ENCODE data around the gene BPIFB1. TPM values are rescaled to one million over a fixed set of nuclear protein-coding genes. Genes with fewer than 3 reads are reported as not detected.

The BPIFB1 gene
- total RNA-seq, 1 donor from 2014 or later, result not detected

- H3K27me3 Mint-ChIP-seq (ENCODE audit: low read depth), result peaks cover 29% of the 10 kb centered on the region
- no peak for DNase-seq (ENCODE audit: low spot score in 2 of 2, unreplicated experiment in 2 of 2)
- H3K27ac Mint-ChIP-seq, result no peak overlapping the region
- no peak for TF ChIP-seq CTCF (IDR thresholded peaks at IDR 0.05; ENCODE audit: unreplicated experiment)
- peaks cover 6% of the 10 kb centered on the region for H3K4me1 Mint-ChIP-seq
- no peak overlapping the region for H3K4me3 Mint-ChIP-seq
- no peaks in the 10 kb centered on the region for H3K36me3 Mint-ChIP-seq
- H3K9me3 Mint-ChIP-seq, result no peaks in the 10 kb centered on the region
Measured at GRCh38 chr20:33277471-33278441, 5.3 kb upstream of the BPIFB1 start.

- H3K4me3 Mint-ChIP-seq, result no peak overlapping the region
- H3K27ac Mint-ChIP-seq, result no peak overlapping the region
- H3K9me3 Mint-ChIP-seq, result no peaks in the 10 kb centered on the region
- H3K36me3 Mint-ChIP-seq, result no peaks in the 10 kb centered on the region
- DNase-seq (ENCODE audit: low spot score in 2 of 2, unreplicated experiment in 2 of 2), result no peak
- TF ChIP-seq CTCF (IDR thresholded peaks at IDR 0.05; ENCODE audit: unreplicated experiment), result no peak
- H3K4me1 Mint-ChIP-seq, result peaks cover 6% of the 10 kb centered on the region
- H3K27me3 Mint-ChIP-seq (ENCODE audit: low read depth), result peaks cover 24% of the 10 kb centered on the region
Measured at GRCh38 chr20:33278700-33279099, 4.3 kb upstream of the BPIFB1 start.

- peaks cover 24% of the 10 kb centered on the region for H3K27me3 Mint-ChIP-seq (ENCODE audit: low read depth)
- H3K27ac Mint-ChIP-seq, result no peak overlapping the region
- no peak for TF ChIP-seq CTCF (IDR thresholded peaks at IDR 0.05; ENCODE audit: unreplicated experiment)
- DNase-seq (ENCODE audit: low spot score in 2 of 2, unreplicated experiment in 2 of 2), result no peak
- no peaks in the 10 kb centered on the region for H3K9me3 Mint-ChIP-seq
- H3K36me3 Mint-ChIP-seq, result no peaks in the 10 kb centered on the region
- H3K4me3 Mint-ChIP-seq, result no peak overlapping the region
- H3K4me1 Mint-ChIP-seq, result peaks cover 6% of the 10 kb centered on the region
Measured at GRCh38 chr20:33279261-33279910, 3.6 kb upstream of the BPIFB1 start.

DNA sequence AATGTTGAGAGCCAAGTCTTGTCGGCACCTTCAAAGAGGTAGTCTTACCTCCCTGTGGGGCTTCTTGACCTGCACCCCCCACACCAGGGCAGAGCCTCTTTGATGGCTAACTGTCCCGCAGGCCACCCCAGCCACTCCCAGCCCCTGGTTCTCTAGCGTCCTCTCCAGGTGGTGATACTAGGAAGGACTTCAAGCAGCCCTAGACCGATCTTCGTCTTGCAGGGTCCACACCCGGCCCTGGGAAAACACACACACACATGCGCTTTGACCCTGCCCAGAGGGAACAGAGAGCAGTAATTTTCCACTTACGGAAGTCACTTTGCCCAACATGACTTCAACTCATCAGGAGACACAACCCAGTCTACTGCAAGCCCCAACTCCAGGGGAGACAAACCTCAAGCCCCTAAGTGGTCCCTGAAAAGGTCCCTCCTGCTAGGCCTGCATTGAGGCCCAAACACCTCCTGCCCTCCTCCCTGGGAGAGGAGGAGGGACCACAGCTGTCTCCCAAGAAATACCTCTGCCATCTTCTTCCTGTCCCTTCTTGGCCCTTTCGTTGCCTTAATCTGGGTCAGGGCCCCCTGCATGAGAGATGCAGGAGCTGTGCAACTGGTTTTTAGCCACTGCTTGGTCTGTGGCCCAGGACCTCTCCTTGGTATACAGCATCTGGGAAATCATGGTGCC lies 2.9 kb upstream of the BPIFB1 start:
- H3K9me3 Mint-ChIP-seq, result no peaks in the 10 kb centered on the region
- no peak overlapping the region for H3K4me3 Mint-ChIP-seq
- no peak for DNase-seq (ENCODE audit: low spot score in 2 of 2, unreplicated experiment in 2 of 2)
- no peaks in the 10 kb centered on the region for H3K36me3 Mint-ChIP-seq
- TF ChIP-seq CTCF (IDR thresholded peaks at IDR 0.05; ENCODE audit: unreplicated experiment), result no peak
- no peak overlapping the region for H3K27ac Mint-ChIP-seq
- H3K27me3 Mint-ChIP-seq (ENCODE audit: low read depth), result peaks cover 25% of the 10 kb centered on the region
- peaks cover 6% of the 10 kb centered on the region for H3K4me1 Mint-ChIP-seq

- Mint-ChIP-seq H3K9me3 (no peaks in the 10 kb centered on the region), H3K4me1 (peaks cover 6% of the 10 kb centered on the region), H3K27ac (no peak overlapping the region), H3K4me3 (no peak overlapping the region), H3K27me3 (ENCODE audit: low read depth) (peaks cover 23% of the 10 kb centered on the region), H3K36me3 (no peaks in the 10 kb centered on the region)
- no peak for TF ChIP-seq CTCF (IDR thresholded peaks at IDR 0.05; ENCODE audit: unreplicated experiment)
- DNase-seq (ENCODE audit: low spot score in 2 of 2, unreplicated experiment in 2 of 2), result no peak
Measured at GRCh38 chr20:33280775-33281174, 2.2 kb upstream of the BPIFB1 start.
